ENCODE data around the gene TEX2.

Gene TEX2

DNA sequence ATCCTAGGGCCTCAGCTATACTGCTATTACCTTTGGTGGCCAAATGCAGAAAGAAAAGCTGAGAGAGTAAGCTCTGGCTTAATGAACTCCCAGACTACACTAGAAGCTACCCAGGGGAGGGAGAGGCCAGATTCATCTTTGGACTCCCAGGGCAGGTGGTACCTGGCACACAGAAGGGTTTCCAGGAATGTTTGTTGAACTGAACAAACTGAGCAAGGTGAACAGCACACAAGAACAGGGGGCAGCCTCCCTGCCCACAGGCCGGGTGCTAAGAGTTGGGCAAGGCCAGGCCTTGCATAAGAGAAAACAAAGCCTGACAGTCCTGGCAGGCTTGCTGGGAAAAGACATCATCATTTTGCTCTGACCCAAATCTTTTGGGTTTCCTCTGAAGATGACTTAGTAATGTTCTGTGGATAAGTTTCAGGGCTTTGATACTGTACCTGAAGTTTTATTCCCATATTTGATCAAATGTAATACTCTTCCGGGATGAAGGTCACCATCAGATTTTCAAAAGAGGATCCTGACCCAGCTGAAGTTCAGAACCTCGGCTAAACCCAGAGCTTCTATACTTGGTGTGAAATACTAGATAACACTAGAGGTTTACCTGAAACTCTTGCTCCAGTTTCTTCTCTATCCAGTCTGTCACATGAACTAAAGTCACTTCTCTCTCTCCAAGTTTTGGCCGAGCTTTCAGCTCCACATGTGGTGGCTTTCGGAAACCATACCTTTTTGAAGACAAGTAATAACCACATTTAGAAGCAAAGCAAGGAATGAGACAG, 112.6 kb downstream of the TEX2 start:
- TF ChIP-seq, protein P1, sequence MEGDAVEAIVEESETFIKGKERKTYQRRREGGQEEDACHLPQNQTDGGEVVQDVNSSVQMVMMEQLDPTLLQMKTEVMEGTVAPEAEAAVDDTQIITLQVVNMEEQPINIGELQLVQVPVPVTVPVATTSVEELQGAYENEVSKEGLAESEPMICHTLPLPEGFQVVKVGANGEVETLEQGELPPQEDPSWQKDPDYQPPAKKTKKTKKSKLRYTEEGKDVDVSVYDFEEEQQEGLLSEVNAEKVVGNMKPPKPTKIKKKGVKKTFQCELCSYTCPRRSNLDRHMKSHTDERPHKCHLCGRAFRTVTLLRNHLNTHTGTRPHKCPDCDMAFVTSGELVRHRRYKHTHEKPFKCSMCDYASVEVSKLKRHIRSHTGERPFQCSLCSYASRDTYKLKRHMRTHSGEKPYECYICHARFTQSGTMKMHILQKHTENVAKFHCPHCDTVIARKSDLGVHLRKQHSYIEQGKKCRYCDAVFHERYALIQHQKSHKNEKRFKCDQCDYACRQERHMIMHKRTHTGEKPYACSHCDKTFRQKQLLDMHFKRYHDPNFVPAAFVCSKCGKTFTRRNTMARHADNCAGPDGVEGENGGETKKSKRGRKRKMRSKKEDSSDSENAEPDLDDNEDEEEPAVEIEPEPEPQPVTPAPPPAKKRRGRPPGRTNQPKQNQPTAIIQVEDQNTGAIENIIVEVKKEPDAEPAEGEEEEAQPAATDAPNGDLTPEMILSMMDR (IDR thresholded peaks at IDR 0.05; ENCODE audit: insufficient read depth, low read depth, low read length, missing control alignments) = no peak
- H3K4me3 ChIP-seq (ENCODE audit: low read depth, low read length) = no peak overlapping the region
- no peak for DNase-seq (ENCODE audit: low read depth)

DNA sequence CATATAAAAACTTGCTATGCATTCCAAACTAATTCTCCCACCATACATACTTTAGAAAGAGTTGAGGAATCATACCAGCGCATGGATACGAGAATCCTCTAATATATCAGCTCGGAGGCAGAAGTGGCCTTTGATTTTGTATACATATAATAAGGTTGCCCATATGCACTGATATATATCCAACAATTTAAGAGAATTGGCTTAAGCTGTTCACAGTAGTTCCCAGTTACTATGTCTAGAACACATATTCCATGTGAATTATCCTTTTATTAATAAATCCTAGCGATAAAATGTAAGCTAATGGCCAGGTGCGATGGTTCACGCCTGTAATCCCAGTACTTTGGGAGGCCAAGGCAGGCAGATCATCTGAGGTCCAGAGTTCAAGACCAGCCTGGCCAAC, 113.9 kb downstream of the TEX2 start:
- no peak for DNase-seq (ENCODE audit: low read depth)
- TF ChIP-seq, protein P1 (IDR thresholded peaks at IDR 0.05; ENCODE audit: insufficient read depth, low read depth, low read length, missing control alignments) = no peak
- no peak overlapping the region for H3K4me3 ChIP-seq (ENCODE audit: low read depth, low read length)

DNA sequence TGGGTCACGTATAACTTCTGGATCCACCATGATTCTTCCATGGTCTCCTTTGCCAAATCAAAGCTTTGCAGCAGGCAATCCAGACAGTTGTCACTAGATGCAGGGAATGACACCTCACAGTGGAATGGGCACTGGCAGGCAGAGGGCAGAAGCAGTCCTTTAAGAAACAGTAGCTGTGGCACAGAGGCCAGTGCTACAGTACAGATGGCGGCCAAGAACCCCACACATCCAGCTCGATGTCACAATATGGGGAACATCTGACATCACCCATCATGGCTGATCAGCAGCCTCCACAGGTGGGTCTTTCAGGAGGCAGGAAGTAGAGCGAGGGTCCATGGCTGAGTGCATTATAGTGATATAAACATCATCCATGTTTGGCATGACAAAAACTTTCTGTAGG, 114.4 kb downstream of the TEX2 start:
- TF ChIP-seq, protein P1 (IDR thresholded peaks at IDR 0.05; ENCODE audit: insufficient read depth, low read depth, low read length, missing control alignments) = no peak
- peak; percentile 22 for DNase-seq (ENCODE audit: low read depth)
- no peak overlapping the region for H3K4me3 ChIP-seq (ENCODE audit: low read depth, low read length)

DNA sequence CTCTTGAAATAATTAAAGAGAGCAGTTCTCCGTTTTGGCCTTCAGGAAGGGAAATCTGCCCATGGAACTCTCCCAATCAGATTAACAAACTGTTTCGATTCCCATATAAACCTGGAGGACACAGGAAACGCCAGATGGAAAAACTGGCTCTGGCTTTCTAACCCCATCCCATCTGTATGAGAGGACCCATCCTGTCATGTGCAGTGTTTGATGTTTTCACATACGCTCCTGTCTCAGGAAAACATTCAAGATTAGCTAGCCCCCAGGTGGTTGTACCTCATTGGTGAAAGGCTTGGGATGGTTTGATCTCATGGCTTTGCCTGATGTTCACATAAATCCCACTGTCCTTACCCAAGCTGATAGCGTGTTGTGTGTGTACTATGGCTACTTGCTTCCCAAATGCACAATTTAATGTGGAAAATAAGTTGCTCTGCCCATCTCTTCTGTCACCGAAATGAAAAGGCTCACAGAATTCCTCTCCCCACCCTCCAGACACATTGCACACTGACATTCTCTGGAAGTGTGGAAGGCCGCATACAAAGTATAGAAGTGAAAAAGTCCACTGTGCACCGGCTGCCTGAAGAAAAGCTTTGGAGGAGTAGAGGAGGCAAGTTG, 114.9 kb downstream of the TEX2 start:
- TF ChIP-seq, protein P1 (IDR thresholded peaks at IDR 0.05; ENCODE audit: insufficient read depth, low read depth, low read length, missing control alignments) = no peak
- H3K4me3 ChIP-seq (ENCODE audit: low read depth, low read length) = 0 out of 2 replicates have a peak overlapping the region, but pooled peaks have one; percentile 94

DNA sequence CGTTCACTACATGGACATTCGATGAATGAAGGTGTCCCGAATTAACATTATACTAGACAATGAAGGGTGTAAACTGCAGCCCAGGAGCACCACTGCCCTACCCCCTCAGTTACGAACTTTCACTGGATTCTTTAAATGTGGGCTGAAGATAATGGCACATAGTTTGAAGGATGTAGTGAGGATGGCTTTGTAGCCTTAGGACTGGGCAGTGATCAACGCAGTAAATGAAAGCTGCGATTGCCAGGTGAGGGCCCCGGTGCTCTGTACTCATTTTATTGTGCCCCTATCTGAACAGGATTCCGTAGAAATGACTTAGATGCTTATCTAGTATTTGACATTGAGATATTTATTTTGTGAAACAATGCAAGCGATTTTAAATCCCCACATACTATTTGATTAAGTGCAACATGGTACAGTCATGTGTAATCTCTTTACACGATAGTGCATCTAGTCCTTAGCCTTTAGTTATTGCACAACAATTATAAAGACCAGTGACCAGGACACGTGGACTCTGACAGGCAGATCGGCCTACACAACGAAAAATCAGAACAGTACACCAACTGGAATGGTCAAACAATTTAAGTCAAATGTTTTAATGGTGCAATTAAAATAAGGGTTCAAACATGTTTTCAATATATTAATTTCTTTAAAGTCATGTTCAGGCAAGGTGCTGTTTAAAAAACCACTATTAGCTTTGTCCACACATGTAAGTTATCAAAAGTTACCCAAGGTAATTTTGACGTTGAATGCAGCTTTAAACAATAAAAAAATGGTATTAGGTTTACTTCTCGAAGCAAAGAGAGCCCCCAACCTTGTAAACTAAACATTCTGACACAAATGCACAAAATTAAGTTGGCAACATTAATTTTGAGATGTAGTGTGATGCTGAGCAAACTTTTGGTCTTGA, 115.7 kb downstream of the TEX2 start:
- peak overlapping the region; percentile 94 for H3K4me3 ChIP-seq (ENCODE audit: low read depth, low read length)
- peak; percentile 55 for DNase-seq (ENCODE audit: low read depth)
- TF ChIP-seq, protein P1 (IDR thresholded peaks at IDR 0.05; ENCODE audit: insufficient read depth, low read depth, low read length, missing control alignments) = no peak

More for the DNA sequence above, 114.9 kb downstream of the TEX2 start:
- DNase-seq (ENCODE audit: low read depth) = peak; percentile 37

DNA sequence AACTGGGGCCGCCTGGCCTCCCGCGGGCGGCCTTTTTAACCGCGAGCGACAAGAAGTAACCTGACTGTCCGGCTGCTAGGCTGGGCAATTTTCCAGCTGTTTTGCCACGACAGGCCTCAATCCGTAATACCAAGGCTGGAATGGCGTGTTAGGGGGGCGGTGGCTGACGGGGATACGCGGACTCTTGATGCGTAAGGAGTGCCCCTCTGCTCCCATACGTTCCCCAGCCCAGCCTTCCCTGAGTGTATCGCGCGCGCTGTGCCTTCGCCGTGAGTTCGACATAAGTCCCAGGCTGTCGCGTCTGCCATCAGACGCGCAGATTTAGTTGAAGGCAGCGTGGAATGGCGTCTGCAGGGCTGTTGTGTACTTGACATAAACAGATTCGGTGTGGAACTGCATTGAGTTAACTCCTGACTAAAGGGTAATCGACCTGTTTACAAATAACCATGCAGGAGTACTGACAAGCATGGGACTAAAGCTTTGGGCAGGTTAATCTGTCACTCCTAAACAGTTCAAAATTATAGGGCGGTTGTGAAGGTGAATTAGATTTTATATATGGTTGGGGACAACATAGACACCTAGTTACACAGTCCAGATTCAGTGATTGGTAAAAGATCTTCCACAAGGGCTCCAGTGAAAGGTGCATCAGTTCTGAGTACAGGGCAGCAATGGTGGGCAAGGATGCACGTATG, 116.5 kb downstream of the TEX2 start:
- peak; percentile 71 for DNase-seq (ENCODE audit: low read depth)
- TF ChIP-seq, protein P1 (IDR thresholded peaks at IDR 0.05; ENCODE audit: insufficient read depth, low read depth, low read length, missing control alignments) = no peak
- H3K4me3 ChIP-seq (ENCODE audit: low read depth, low read length) = peak overlapping the region; percentile 94

All from GM12865 (cell line).